ENCODE data around the gene ABRACL. TPM values are rescaled to one million over a fixed set of nuclear protein-coding genes. Genes with fewer than 3 reads are reported as not detected.

ABRACL gene
- total and polyA plus RNA-seq, 9 donors, result 1.7 to 23.5 (median 7.0) TPM

- no peaks in the 10 kb centered on the region for H3K36me3 ChIP-seq
- DNase-seq, result peak; percentile 40 to 80 (median 64)
- intact Hi-C loops (cut with DNase I), result loop anchor here in 1 of 4 donors (10.0 kb wide), 1 partner anchor 85 kb away; no protein-coding TSS in a partner anchor
- no peaks in the 10 kb centered on the region for H3K9me3 ChIP-seq
- no peak for TF ChIP-seq POLR2A (IDR thresholded peaks at IDR 0.05)
- no peak for TF ChIP-seq EP300 (IDR thresholded peaks at IDR 0.05)
- TF ChIP-seq, protein P1, sequence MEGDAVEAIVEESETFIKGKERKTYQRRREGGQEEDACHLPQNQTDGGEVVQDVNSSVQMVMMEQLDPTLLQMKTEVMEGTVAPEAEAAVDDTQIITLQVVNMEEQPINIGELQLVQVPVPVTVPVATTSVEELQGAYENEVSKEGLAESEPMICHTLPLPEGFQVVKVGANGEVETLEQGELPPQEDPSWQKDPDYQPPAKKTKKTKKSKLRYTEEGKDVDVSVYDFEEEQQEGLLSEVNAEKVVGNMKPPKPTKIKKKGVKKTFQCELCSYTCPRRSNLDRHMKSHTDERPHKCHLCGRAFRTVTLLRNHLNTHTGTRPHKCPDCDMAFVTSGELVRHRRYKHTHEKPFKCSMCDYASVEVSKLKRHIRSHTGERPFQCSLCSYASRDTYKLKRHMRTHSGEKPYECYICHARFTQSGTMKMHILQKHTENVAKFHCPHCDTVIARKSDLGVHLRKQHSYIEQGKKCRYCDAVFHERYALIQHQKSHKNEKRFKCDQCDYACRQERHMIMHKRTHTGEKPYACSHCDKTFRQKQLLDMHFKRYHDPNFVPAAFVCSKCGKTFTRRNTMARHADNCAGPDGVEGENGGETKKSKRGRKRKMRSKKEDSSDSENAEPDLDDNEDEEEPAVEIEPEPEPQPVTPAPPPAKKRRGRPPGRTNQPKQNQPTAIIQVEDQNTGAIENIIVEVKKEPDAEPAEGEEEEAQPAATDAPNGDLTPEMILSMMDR (IDR thresholded peaks at IDR 0.05), result no peak
- no peaks in the 10 kb centered on the region for H3K4me1 ChIP-seq (ENCODE audit: insufficient read depth)
- H3K4me3 ChIP-seq, result peak overlapping the region; percentile 90
- H3K27ac ChIP-seq, result no peak overlapping the region
- 5 to 7% (median 6%) methylated on average over 39 to 44 of the region's 44 CpGs for WGBS, 3 donors
- H3K27me3 ChIP-seq, result no peaks in the 10 kb centered on the region
Measured at GRCh38 chr6:139029470-139030227, 1.1 kb downstream of the ABRACL start.

GRCh38 chr6:139030228-139030963 lies 1.9 kb downstream of the ABRACL start:
- Histone ChIP-seq H3K27ac (no peak overlapping the region), H3K9me3 (no peaks in the 10 kb centered on the region), H3K36me3 (no peaks in the 10 kb centered on the region), H3K27me3 (no peaks in the 10 kb centered on the region), H3K4me3 (no peak overlapping the region), H3K4me1 (ENCODE audit: insufficient read depth) (no peaks in the 10 kb centered on the region)
- WGBS, 3 donors, result 73 to 81% (median 76%) methylated on average over 9 of the region's 9 CpGs
- intact Hi-C loops (cut with DNase I), result no loop called here
- TF ChIP-seq POLR2A (IDR thresholded peaks at IDR 0.05), result no peak
- TF ChIP-seq, protein P1 (IDR thresholded peaks at IDR 0.05), result no peak
- TF ChIP-seq EP300 (IDR thresholded peaks at IDR 0.05), result no peak
- DNase-seq, result no peak

DNA sequence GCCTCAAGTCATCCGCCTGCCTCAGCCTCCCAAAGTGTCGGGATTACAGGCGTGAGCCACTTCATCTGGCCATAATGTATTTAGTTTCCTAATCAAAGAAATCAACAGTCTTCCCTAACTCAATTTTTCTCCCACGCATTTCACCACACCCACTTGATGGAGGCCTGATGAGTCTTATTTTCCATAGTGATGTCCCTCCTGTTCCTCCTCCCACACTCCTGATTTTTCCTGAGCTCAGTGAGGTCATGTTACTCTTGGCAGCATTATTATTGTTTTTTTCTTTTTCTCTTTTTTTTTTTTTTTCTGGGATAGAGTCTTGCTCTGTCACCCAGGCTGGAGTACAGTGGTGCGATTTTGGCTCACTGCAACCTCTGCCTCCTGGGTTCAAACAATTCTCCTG lies 8.9 kb downstream of the ABRACL start:
- TF ChIP-seq, protein P1 (IDR thresholded peaks at IDR 0.05), result no peak
- TF ChIP-seq POLR2A (IDR thresholded peaks at IDR 0.05), result no peak
- TF ChIP-seq EP300 (IDR thresholded peaks at IDR 0.05), result no peak

DNA sequence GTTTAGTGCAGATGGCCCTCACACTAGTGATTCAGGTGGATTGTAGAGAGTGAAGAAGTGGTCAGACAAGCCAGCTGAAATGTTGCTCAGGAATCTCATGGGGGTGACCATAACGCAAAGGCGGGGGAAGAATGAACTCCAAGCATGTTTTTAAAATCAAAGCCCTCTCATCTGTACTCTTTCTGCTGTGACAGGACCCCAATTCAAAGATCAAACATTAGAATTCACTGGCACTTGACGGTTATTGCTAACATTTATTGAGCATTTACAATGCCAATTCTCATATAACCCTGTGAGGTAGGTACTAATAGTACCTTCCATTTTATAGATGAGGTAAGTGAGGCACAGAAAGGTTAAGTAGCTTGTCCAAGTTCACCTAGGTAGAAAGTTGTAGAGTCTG lies 15.7 kb downstream of the ABRACL start:
- 95 to 98% (median 97%) methylated on average over 3 of the region's 3 CpGs for WGBS, 3 donors
- H3K4me1 ChIP-seq (ENCODE audit: insufficient read depth), result no peaks in the 10 kb centered on the region
- no peaks in the 10 kb centered on the region for H3K27me3 ChIP-seq
- H3K9me3 ChIP-seq, result no peaks in the 10 kb centered on the region
- DNase-seq, result no peak
- intact Hi-C loops (cut with DNase I), result no loop called here
- no peaks in the 10 kb centered on the region for H3K36me3 ChIP-seq
- H3K4me3 ChIP-seq, result no peak overlapping the region
- TF ChIP-seq POLR2A (IDR thresholded peaks at IDR 0.05) (no peak), EP300 (IDR thresholded peaks at IDR 0.05) (no peak)
- TF ChIP-seq, protein P1 (IDR thresholded peaks at IDR 0.05), result no peak
- H3K27ac ChIP-seq, result no peak overlapping the region

More for the DNA sequence above, 8.9 kb downstream of the ABRACL start:
- intact Hi-C loops (cut with DNase I), result no loop called here
- H3K36me3 ChIP-seq, result no peaks in the 10 kb centered on the region
- no peak for DNase-seq
- no peak overlapping the region for H3K4me3 ChIP-seq
- no peaks in the 10 kb centered on the region for H3K9me3 ChIP-seq
- WGBS, 3 donors, result 59 to 76% (median 68%) methylated on average over 5 of the region's 5 CpGs
- no peaks in the 10 kb centered on the region for H3K4me1 ChIP-seq (ENCODE audit: insufficient read depth)
- no peaks in the 10 kb centered on the region for H3K27me3 ChIP-seq
- no peak overlapping the region for H3K27ac ChIP-seq

Measured in ovary (tissue), 9 donors.